ENCODE data around the gene SLC38A10. TPM values are rescaled to one million over a fixed set of nuclear protein-coding genes. Genes with fewer than 3 reads are reported as not detected.

Gene SLC38A10
- total RNA-seq, 6 donors from 2014 or later = 90.6 to 208 (median 110) TPM

GRCh38 chr17:81251709-81252301 lies 43.3 kb downstream of the SLC38A10 start:
- ATAC-seq (ENCODE audit: low FRiP score in 2 of 2) (no peak), DNase-seq (peak in 1 of 2 donors; percentile 80)
- peaks cover 15 to 38% (median 29%) of the 10 kb centered on the region in 4 donors for H3K36me3 ChIP-seq
- H3K27ac ChIP-seq = no peak overlapping the region
- WGBS, 2 donors = 80 to 86% methylated on average over 22 to 29 of the region's 29 CpGs
- no peaks in the 10 kb centered on the region for H3K9me3 ChIP-seq
- peaks cover 12 to 24% (median 19%) of the 10 kb centered on the region in 4 donors for H3K4me1 ChIP-seq
- no peak for TF ChIP-seq POLR2A (IDR thresholded peaks at IDR 0.05)
- H3K27me3 ChIP-seq = no peaks in the 10 kb centered on the region
- no peak overlapping the region for H3K4me3 ChIP-seq

GRCh38 chr17:81251094-81251708 lies 43.9 kb downstream of the SLC38A10 start:
- Histone ChIP-seq H3K36me3 (peaks cover 15 to 37% (median 27%) of the 10 kb centered on the region in 4 donors), H3K27ac (no peak overlapping the region), H3K9me3 (no peaks in the 10 kb centered on the region), H3K4me1 (peaks cover 12 to 20% (median 19%) of the 10 kb centered on the region in 4 donors), H3K4me3 (no peak overlapping the region), H3K27me3 (no peaks in the 10 kb centered on the region)
- TF ChIP-seq POLR2AphosphoS5 (IDR thresholded peaks at IDR 0.05) = no peak
- TF ChIP-seq POLR2A (IDR thresholded peaks at IDR 0.05) = no peak
- no peak for TF ChIP-seq CTCF (IDR thresholded peaks at IDR 0.05)
- TF ChIP-seq EP300 (IDR thresholded peaks at IDR 0.05) = no peak
- DNase-seq = peak in 1 of 2 donors; percentile 77
- no peak for ATAC-seq (ENCODE audit: low FRiP score in 2 of 2)
- WGBS, 2 donors = 86 to 95% methylated on average over 20 to 22 of the region's 25 CpGs

GRCh38 chr17:81250286-81251093 lies 44.6 kb downstream of the SLC38A10 start:
- H3K4me1 ChIP-seq = peaks cover 10 to 13% (median 12%) of the 10 kb centered on the region in 4 donors
- TF ChIP-seq CTCF (IDR thresholded peaks at IDR 0.05) (no peak), POLR2A (IDR thresholded peaks at IDR 0.05) (no peak), EP300 (IDR thresholded peaks at IDR 0.05) (no peak), POLR2AphosphoS5 (IDR thresholded peaks at IDR 0.05) (no peak)
- H3K9me3 ChIP-seq = no peaks in the 10 kb centered on the region
- no peaks in the 10 kb centered on the region for H3K27me3 ChIP-seq
- WGBS, 2 donors = 91 to 92% methylated on average over 14 to 26 of the region's 31 CpGs
- H3K36me3 ChIP-seq = peaks cover 15 to 42% (median 29%) of the 10 kb centered on the region in 4 donors
- ATAC-seq (ENCODE audit: low FRiP score in 2 of 2) (no peak), DNase-seq (peak in 1 of 2 donors; percentile 68)
- H3K27ac ChIP-seq = no peak overlapping the region
- H3K4me3 ChIP-seq = no peak overlapping the region

- no peak for TF ChIP-seq EP300 (IDR thresholded peaks at IDR 0.05)
- TF ChIP-seq CTCF (IDR thresholded peaks at IDR 0.05) = no peak
- no peak for TF ChIP-seq POLR2AphosphoS5 (IDR thresholded peaks at IDR 0.05)
- TF ChIP-seq POLR2A (IDR thresholded peaks at IDR 0.05) = no peak
- H3K27me3 ChIP-seq = no peaks in the 10 kb centered on the region
- H3K27ac ChIP-seq = no peak overlapping the region
- WGBS, 2 donors = 90 to 93% methylated on average over 10 to 14 of the region's 15 CpGs
- peaks cover under 1 to 2% (median under 1%) of the 10 kb centered on the region in 4 donors for H3K4me1 ChIP-seq
- ATAC-seq (ENCODE audit: low FRiP score in 2 of 2) = no peak
- no peaks in the 10 kb centered on the region for H3K9me3 ChIP-seq
- no peak overlapping the region for H3K4me3 ChIP-seq
- peak in 1 of 2 donors; percentile 55 for DNase-seq
- H3K36me3 ChIP-seq = peaks cover 15 to 49% (median 32%) of the 10 kb centered on the region in 4 donors
These were observed 45.7 kb downstream of the SLC38A10 start for GRCh38 chr17:81249223-81250040.
